ENCODE results near the gene CAMSAP1.

CAMSAP1 gene

DNA sequence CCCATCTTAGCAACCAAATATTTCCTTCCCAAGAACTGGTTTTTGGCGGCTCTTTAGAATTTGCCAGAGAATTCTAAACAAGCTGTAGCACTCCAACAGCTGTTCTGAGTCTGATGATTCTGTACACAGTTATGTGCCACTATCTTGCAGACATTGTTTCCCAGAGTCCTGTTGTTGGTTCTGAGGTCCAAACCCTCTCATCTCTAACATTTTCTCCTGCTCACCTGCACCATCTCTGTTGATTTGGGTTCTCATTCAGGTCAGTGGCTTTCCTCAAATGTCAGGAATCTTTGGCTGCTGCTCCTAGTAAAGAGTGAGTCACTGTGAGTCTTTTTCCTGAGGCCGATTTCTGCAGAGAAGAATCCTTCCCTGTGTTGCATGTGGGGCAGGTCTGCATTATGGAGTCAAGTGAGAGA is 50.0 kb downstream of the CAMSAP1 start:
- Histone ChIP-seq H3K27ac (no peak overlapping the region), H3K4me3 (ENCODE audit: low read depth in 1 of 2, low read length in 1 of 2) (no peak overlapping the region), H3K4me1 (ENCODE audit: control insufficient read depth in 1 of 2, insufficient read depth in 1 of 2, low read depth in 1 of 2, low read length in 1 of 2) (no peaks in the 10 kb centered on the region), H3K27me3 (no peaks in the 10 kb centered on the region), H3K9me3 (no peaks in the 10 kb centered on the region), H3K36me3 (peaks cover 49% of the 10 kb centered on the region)
- TF ChIP-seq, protein P1, sequence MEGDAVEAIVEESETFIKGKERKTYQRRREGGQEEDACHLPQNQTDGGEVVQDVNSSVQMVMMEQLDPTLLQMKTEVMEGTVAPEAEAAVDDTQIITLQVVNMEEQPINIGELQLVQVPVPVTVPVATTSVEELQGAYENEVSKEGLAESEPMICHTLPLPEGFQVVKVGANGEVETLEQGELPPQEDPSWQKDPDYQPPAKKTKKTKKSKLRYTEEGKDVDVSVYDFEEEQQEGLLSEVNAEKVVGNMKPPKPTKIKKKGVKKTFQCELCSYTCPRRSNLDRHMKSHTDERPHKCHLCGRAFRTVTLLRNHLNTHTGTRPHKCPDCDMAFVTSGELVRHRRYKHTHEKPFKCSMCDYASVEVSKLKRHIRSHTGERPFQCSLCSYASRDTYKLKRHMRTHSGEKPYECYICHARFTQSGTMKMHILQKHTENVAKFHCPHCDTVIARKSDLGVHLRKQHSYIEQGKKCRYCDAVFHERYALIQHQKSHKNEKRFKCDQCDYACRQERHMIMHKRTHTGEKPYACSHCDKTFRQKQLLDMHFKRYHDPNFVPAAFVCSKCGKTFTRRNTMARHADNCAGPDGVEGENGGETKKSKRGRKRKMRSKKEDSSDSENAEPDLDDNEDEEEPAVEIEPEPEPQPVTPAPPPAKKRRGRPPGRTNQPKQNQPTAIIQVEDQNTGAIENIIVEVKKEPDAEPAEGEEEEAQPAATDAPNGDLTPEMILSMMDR (IDR thresholded peaks at IDR 0.05) = no peak

DNA sequence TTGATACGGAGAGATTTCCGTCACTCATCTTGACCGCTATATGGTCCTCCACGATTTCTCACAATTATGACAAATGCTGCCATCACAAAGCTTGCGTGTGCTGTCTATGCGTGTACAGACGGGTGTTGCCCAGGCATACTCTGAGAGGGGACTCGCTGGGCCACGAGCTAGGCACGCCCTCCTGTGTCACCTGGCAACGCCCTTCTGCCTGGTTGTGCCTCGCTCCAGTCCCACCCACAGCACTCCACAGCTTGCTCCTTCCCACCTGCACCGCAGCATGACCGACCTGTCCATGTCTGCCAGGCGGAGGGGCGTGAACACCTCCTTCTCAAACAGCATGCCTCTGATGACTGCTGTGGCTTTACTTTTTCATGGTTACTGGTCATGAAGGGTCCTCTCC is 55.6 kb downstream of the CAMSAP1 start:
- Histone ChIP-seq H3K27me3 (no peaks in the 10 kb centered on the region), H3K4me1 (ENCODE audit: control insufficient read depth in 1 of 2, insufficient read depth in 1 of 2, low read depth in 1 of 2, low read length in 1 of 2) (no peaks in the 10 kb centered on the region), H3K27ac (no peak overlapping the region), H3K4me3 (ENCODE audit: low read depth in 1 of 2, low read length in 1 of 2) (no peak overlapping the region), H3K36me3 (peaks cover 58% of the 10 kb centered on the region), H3K9me3 (no peaks in the 10 kb centered on the region)
- TF ChIP-seq, protein P1 (IDR thresholded peaks at IDR 0.05) = no peak

GRCh38 chr9:135850737-135851136 is 56.6 kb downstream of the CAMSAP1 start:
- TF ChIP-seq, protein P1 (IDR thresholded peaks at IDR 0.05) = no peak
- Histone ChIP-seq H3K27ac (no peak overlapping the region), H3K4me3 (ENCODE audit: low read depth in 1 of 2, low read length in 1 of 2) (no peak overlapping the region), H3K4me1 (ENCODE audit: control insufficient read depth in 1 of 2, insufficient read depth in 1 of 2, low read depth in 1 of 2, low read length in 1 of 2) (no peaks in the 10 kb centered on the region), H3K27me3 (no peaks in the 10 kb centered on the region), H3K36me3 (peaks cover 48% of the 10 kb centered on the region), H3K9me3 (no peaks in the 10 kb centered on the region)

DNA sequence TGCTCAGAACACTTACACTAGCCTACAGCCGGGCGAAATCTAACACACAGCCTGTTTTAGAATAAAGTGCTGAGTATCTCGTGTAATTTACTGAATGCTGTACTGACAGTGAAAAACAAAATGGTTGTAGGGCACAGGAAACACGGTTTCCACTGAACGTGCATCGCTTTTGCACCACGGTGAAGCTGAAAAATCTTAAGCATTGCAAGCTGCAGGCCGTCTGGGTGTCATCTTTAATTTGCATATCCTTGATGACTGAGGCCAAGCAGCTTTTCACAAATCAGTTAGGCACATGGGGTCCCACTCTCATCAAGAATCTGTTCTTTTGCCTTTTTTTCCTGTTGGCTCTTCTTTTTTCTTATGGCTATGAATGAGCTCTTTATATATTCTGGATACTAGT is 58.2 kb downstream of the CAMSAP1 start:
- Histone ChIP-seq H3K27me3 (no peaks in the 10 kb centered on the region), H3K4me1 (ENCODE audit: control insufficient read depth in 1 of 2, insufficient read depth in 1 of 2, low read depth in 1 of 2, low read length in 1 of 2) (no peaks in the 10 kb centered on the region), H3K27ac (no peak overlapping the region), H3K4me3 (ENCODE audit: low read depth in 1 of 2, low read length in 1 of 2) (no peak overlapping the region), H3K36me3 (peaks cover 48% of the 10 kb centered on the region), H3K9me3 (no peaks in the 10 kb centered on the region)
- TF ChIP-seq, protein P1 (IDR thresholded peaks at IDR 0.05) = no peak

DNA sequence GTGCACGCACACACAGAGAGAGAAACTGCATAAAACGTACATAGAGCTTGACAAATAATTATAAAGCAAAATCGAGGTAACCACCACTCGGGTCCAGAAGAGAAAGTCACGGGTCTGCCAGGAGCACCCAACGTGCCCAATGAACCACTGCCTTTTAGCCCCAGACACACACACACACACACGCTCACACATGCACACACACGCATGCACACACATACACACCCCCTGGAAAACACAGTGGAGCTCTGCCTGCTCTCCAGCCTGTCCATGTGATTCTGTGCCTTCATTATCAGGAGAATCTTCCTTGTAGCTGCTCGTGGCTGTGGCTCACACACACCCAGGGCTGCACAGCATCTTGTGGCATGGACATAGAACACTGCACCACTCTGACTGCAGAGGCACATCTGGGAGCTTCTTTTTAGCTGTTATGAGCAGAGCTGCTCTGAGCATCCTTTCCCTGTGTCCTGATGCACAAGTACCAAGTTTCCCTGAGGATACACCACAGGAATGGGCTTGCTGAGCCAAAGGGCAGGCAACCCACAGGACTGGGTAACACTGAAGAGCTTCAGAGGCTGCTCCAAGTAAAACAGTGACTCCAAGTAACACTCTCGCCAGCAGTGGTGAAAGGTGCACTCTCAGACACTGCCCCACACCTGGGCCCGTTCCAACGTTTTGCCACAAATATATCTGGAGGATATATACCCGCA is 58.9 kb downstream of the CAMSAP1 start:
- TF ChIP-seq, protein P1 (IDR thresholded peaks at IDR 0.05) = no peak
- peaks cover 44% of the 10 kb centered on the region for H3K36me3 ChIP-seq
- H3K4me1 ChIP-seq (ENCODE audit: control insufficient read depth in 1 of 2, insufficient read depth in 1 of 2, low read depth in 1 of 2, low read length in 1 of 2) = no peaks in the 10 kb centered on the region
- H3K27me3 ChIP-seq = no peaks in the 10 kb centered on the region
- no peak overlapping the region for H3K4me3 ChIP-seq (ENCODE audit: low read depth in 1 of 2, low read length in 1 of 2)
- H3K9me3 ChIP-seq = no peaks in the 10 kb centered on the region
- H3K27ac ChIP-seq = no peak overlapping the region
